Sigmoid colon (tissue), 7 donors: Measurements from ENCODE around the gene RIPK4. TPM values are rescaled to one million over a fixed set of nuclear protein-coding genes. Genes with fewer than 3 reads are reported as not detected.

ENCODE experiments used
- DNase-seq: peaks from one replicate; pipeline ENCODE4 v3.0.0-alpha.2; 2019
- H3K27ac ChIP-seq, 4 donors: fragments of 200-600 bp; sonication (generic); one replicate each; pipeline ENCODE4 v1.5.1; 2016 to 2019; ENCODE audit warnings: mild to moderate bottlenecking in 1 of 4
- H3K27me3 ChIP-seq, 3 donors: fragments of 200-600 bp; sonication (generic); one replicate each; pipeline ENCODE4 v1.5.1; 2019; ENCODE audit warnings: mild to moderate bottlenecking in 1 of 3
- H3K36me3 ChIP-seq, 4 donors: fragments of 200-600 bp; sonication (generic); one replicate each; pipeline ENCODE4 v1.5.1; 2016 to 2019
- H3K4me1 ChIP-seq, 4 donors: fragments of 200-600 bp; sonication (generic); one replicate each; pipeline ENCODE4 v1.5.1; 2017 to 2019
- H3K4me3 ChIP-seq, 4 donors: fragments of 200-600 bp; sonication (generic); one replicate each; pipeline ENCODE4 v1.5.1; 2017 to 2019; ENCODE audit warnings: mild to moderate bottlenecking in 2 of 4, moderate library complexity in 1 of 4
- H3K9me3 ChIP-seq, 4 donors: fragments of 200-600 bp in 3 of 4; sonication (generic) in 3 of 4; one replicate each; pipeline versions ENCODE4 v1.5.1 to v1.6.1; 2013 to 2019
- EP300 ChIP-seq, 4 donors: sonication (generic); formaldehyde crosslinking; IDR thresholded peaks; one replicate each; pipeline ENCODE4 v1.6.1; 2017; ENCODE audit warnings: antibody characterized with exemption in 4 of 4
- POLR2A ChIP-seq, 2 donors: fragments of 450-650 bp; IDR thresholded peaks; one replicate each; pipeline ENCODE4 v1.6.1; 2016; ENCODE audit warnings: antibody characterized with exemption in 2 of 2, mild to moderate bottlenecking in 2 of 2, moderate library complexity in 2 of 2
- POLR2AphosphoS5 ChIP-seq, 4 donors: sonication (generic); formaldehyde crosslinking; IDR thresholded peaks; one replicate each; pipeline ENCODE4 v1.6.1; 2017; ENCODE audit warnings: antibody characterized with exemption in 4 of 4
- WGBS, 2 donors: extraction: QIAGEN DNeasy Blood & Tissue Kit; methylation state at CpG; one replicate each; pipeline ENCODE4 v1.1.7; 2013; 5-methylcytosine and 5-hydroxymethylcytosine counted together
- intact Hi-C: fragments of 100-400 bp; cut with DNase I; formaldehyde crosslinking; loops from one replicate; pipeline ENCODE4 v1.15.1; 2023
- polyA plus RNA-seq, 3 donors: library from polyadenylated mRNA; stranded (reverse); fragments of 200-250 nt; gene quantifications; one replicate each; pipeline ENCODE4 v1.2.3, GENCODE V29; 2013
- total RNA-seq, 4 donors: library from RNA; depleted of rRNA; stranded (reverse); fragments of >200 nt; gene quantifications; one replicate each; pipeline ENCODE4 v1.1.0, GENCODE V29; 2016
- TF ChIP-seq, protein P1 (sequence below), 4 experiments: fragments of 450-650 bp in 3 of 4; fragments of 200-600 bp in 1 of 4; IDR thresholded peaks; one replicate each; pipeline ENCODE4 v1.5.1; 2016 to 2019; ENCODE audit warnings: antibody characterized with exemption in 4 of 4, mild to moderate bottlenecking in 3 of 4, moderate library complexity in 2 of 4
- donor health status: healthy with polysubstance abuse.
- donor health status: Bipolar disorder and iron deficiency.
- donor health status: healthy.

Gene RIPK4
- total and polyA plus RNA-seq, 7 donors: under 0.01 to 7.8 (median 0.54) TPM

DNA sequence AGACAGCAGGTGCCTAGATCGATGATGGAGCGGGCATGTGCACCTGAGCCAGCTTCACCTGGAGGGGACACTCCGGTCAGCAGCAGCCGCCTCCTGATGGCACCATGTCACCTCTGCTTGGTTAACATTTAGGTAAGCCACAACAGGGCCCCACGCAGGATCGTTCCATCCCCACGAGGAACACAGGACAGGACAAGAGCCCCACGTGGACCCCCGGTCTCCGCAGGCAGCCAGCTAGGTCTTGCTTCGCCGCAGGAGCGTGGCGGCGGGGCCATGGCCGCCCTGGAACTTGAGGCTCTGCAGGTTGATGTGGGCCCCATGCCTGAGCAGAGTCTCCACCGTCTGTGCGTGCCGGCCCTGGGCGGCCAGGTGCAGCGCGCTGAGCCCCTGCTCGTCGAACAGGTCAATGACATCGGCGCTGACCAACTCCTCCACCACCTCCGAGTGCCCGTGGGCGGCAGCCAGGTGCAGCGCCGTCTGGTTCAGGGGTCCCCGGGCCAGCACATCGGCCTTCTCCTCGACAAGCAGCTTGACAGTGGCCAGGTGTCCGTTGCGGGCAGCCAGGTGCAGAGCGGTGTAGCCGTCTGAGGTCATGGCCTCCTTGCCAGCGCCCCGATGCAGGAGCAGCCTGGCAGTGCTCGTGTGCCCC lies 26.1 kb downstream of the RIPK4 start:
- Histone ChIP-seq H3K9me3 (peaks cover 0 to 3% (median 1%) of the 10 kb centered on the region in 4 donors), H3K4me3 (no peak overlapping the region), H3K4me1 (peaks cover 0 to 11% (median 4%) of the 10 kb centered on the region in 4 donors), H3K27me3 (no peaks in the 10 kb centered on the region), H3K36me3 (no peaks in the 10 kb centered on the region), H3K27ac (no peak overlapping the region)
- DNase-seq: no peak
- 94 to 98% methylated on average over 41 of the region's 41 CpGs for WGBS, 2 donors
- TF ChIP-seq, protein P1, sequence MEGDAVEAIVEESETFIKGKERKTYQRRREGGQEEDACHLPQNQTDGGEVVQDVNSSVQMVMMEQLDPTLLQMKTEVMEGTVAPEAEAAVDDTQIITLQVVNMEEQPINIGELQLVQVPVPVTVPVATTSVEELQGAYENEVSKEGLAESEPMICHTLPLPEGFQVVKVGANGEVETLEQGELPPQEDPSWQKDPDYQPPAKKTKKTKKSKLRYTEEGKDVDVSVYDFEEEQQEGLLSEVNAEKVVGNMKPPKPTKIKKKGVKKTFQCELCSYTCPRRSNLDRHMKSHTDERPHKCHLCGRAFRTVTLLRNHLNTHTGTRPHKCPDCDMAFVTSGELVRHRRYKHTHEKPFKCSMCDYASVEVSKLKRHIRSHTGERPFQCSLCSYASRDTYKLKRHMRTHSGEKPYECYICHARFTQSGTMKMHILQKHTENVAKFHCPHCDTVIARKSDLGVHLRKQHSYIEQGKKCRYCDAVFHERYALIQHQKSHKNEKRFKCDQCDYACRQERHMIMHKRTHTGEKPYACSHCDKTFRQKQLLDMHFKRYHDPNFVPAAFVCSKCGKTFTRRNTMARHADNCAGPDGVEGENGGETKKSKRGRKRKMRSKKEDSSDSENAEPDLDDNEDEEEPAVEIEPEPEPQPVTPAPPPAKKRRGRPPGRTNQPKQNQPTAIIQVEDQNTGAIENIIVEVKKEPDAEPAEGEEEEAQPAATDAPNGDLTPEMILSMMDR (IDR thresholded peaks at IDR 0.05): no peak
- no peak for TF ChIP-seq EP300 (IDR thresholded peaks at IDR 0.05)
- TF ChIP-seq POLR2A (IDR thresholded peaks at IDR 0.05): no peak
- TF ChIP-seq POLR2AphosphoS5 (IDR thresholded peaks at IDR 0.05): no peak
- intact Hi-C loops: no loop called here

DNA sequence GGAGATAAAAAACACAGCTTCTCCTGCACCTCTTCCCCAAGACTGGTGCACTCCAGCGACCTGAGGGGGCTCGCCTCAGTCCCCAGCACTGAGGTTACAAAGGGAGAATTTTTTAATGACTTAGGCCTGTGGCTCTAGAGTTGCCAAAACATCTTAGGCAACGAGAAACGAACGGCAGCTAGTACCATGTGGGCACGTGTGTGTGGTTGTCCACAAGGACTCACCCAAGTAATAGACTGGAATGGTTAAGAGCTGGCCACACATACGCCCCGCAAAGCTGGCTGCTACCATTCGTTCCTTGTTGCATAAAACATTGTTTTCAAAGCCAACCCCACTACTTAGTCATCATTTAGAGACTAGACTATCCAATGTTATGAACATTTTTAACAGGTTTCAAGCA lies 26.9 kb downstream of the RIPK4 start:
- no peaks in the 10 kb centered on the region for H3K36me3 ChIP-seq
- TF ChIP-seq POLR2AphosphoS5 (IDR thresholded peaks at IDR 0.05): no peak
- no peak for TF ChIP-seq POLR2A (IDR thresholded peaks at IDR 0.05)
- TF ChIP-seq EP300 (IDR thresholded peaks at IDR 0.05): no peak
- TF ChIP-seq, protein P1 (IDR thresholded peaks at IDR 0.05): no peak
- no peaks in the 10 kb centered on the region for H3K27me3 ChIP-seq
- H3K4me1 ChIP-seq: peaks cover 0 to 11% (median 4%) of the 10 kb centered on the region in 4 donors
- no peak overlapping the region for H3K4me3 ChIP-seq
- peaks cover 0 to 3% (median 1%) of the 10 kb centered on the region in 4 donors for H3K9me3 ChIP-seq
- intact Hi-C loops: no loop called here
- 90 to 93% methylated on average over 9 of the region's 9 CpGs for WGBS, 2 donors
- no peak overlapping the region for H3K27ac ChIP-seq
- DNase-seq: no peak

DNA sequence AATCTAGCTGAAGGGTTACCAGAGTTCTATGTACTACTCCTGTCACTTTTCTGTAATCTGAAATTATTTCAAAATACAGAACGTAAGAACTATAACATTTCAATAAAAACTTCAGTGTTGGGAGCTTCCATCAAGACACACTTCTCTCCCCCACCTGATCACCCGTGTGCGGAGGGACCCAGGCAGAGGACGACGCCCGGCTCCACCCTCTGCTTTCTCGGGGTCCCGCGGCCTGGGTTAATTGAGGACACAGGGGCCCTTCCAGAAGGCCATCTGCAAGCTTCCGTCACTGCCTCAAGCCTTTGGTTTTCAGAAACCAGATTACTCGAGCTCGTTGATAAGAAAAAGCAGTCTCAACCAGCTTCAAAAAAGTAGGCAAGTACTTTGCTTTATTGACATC lies 27.8 kb downstream of the RIPK4 start:
- Histone ChIP-seq H3K4me3 (no peak overlapping the region), H3K27ac (no peak overlapping the region), H3K36me3 (no peaks in the 10 kb centered on the region), H3K9me3 (peaks cover 0 to 3% (median 1%) of the 10 kb centered on the region in 4 donors), H3K27me3 (no peaks in the 10 kb centered on the region), H3K4me1 (peaks cover 0 to 3% (median under 1%) of the 10 kb centered on the region in 4 donors)
- WGBS, 2 donors: 93 to 94% methylated on average over 12 of the region's 12 CpGs
- DNase-seq: no peak
- intact Hi-C loops: no loop called here
- TF ChIP-seq, protein P1 (IDR thresholded peaks at IDR 0.05): no peak
- TF ChIP-seq POLR2AphosphoS5 (IDR thresholded peaks at IDR 0.05) (no peak), EP300 (IDR thresholded peaks at IDR 0.05) (no peak), POLR2A (IDR thresholded peaks at IDR 0.05) (no peak)

DNA sequence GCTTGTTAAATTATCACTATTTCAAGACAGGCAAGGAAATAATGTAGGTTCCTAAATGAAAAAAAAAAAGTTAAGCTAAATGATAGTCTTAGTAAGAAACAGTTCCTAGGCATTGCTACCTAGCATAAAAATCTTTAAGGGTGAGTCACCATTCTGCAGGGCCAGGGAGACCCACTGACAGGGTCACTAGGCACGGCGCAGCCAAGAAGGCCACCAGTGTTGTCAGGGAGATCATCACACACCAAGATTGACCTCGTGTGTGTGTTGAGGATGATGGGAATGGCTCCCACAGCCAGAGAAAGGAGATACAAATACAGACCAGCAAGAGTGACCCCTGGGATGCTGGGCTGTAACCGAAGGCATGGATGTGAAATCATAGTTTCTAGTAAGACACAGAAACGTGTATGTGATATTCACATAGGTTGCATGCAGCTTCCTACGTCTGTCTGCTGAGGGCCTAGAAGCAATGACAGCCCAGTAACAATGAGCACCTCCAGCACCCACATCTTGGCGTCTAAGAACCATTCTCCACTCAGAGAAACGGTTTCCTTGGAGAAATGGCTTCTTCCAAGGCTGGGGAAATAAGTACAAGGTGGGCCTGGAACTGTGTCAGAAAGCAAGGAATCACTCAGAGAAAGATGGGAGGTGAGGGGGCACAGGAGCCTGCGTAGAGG lies 29.1 kb downstream of the RIPK4 start:
- peaks cover 0 to 3% (median 1%) of the 10 kb centered on the region in 4 donors for H3K9me3 ChIP-seq
- no peaks in the 10 kb centered on the region for H3K4me1 ChIP-seq
- intact Hi-C loops: no loop called here
- no peaks in the 10 kb centered on the region for H3K36me3 ChIP-seq
- no peak overlapping the region for H3K4me3 ChIP-seq
- H3K27me3 ChIP-seq: no peaks in the 10 kb centered on the region
- no peak for TF ChIP-seq POLR2AphosphoS5 (IDR thresholded peaks at IDR 0.05)
- TF ChIP-seq, protein P1 (IDR thresholded peaks at IDR 0.05): no peak
- TF ChIP-seq POLR2A (IDR thresholded peaks at IDR 0.05): no peak
- TF ChIP-seq EP300 (IDR thresholded peaks at IDR 0.05): no peak
- H3K27ac ChIP-seq: no peak overlapping the region
- no peak for DNase-seq
- 90 to 92% methylated on average over 9 of the region's 9 CpGs for WGBS, 2 donors
